Endothelial cell of umbilical vein (primary cell): Measurements from ENCODE around the gene NLRP4.

ENCODE experiments used
- EZH2 ChIP-seq: IDR thresholded peaks from 2 replicates; pipeline ENCODE4 v1.6.1; 2012; ENCODE audit warnings: borderline replicate concordance, low read depth, mild to moderate bottlenecking, moderate library complexity, low read length, inconsistent platforms; ENCODE audit not compliant: severe bottlenecking
- POLR2A ChIP-seq: IDR thresholded peaks from 2 replicates; pipeline ENCODE4 v1.6.1; 2012; ENCODE audit warnings: low read depth, mild to moderate bottlenecking, control low read depth, low read length
- POLR2AphosphoS5 ChIP-seq: IDR thresholded peaks from 2 replicates; pipeline ENCODE4 v1.6.1; 2012; ENCODE audit warnings: low read depth, mild to moderate bottlenecking, control low read depth, low read length, moderate library complexity; ENCODE audit not compliant: insufficient read depth
- TF ChIP-seq, protein P1 (sequence below), 2 donors: IDR thresholded peaks; 1 replicate in 1 of 2; 2 replicates in 1 of 2; pipeline ENCODE4 v1.5.1; 2011; ENCODE audit warnings: low read length in 2 of 2, mild to moderate bottlenecking in 2 of 2, moderate library complexity in 2 of 2, control low read depth in 1 of 2, inconsistent platforms in 1 of 2, low read depth in 1 of 2; ENCODE audit not compliant: insufficient read depth in 1 of 2; ENCODE audit errors: extremely low read depth in 1 of 2
- TF ChIP-seq, protein P2 (sequence below): IDR thresholded peaks from 2 replicates; pipeline ENCODE4 v1.6.1; 2011; ENCODE audit not compliant: insufficient read depth, insufficient read length

DNA sequence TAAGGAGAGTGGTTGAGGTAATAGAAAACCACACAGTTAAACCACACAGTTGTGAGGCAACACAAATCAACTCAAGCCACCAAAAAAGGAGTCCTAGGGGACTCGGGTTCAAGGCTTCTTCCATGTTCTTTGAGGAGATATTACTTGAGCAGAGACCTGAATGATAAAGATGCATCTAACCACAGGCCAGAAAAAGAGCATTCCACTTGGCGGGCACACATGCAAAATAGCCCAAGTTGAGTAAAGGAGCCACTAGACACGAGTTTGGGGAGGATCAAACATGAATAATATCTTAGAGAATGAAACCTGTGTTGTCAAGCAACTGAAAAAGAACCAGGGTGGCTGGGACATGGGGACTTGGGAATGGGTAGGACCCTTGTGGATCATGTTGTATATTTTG lies 30.2 kb downstream of the NLRP4 start:
- TF ChIP-seq, protein P1, sequence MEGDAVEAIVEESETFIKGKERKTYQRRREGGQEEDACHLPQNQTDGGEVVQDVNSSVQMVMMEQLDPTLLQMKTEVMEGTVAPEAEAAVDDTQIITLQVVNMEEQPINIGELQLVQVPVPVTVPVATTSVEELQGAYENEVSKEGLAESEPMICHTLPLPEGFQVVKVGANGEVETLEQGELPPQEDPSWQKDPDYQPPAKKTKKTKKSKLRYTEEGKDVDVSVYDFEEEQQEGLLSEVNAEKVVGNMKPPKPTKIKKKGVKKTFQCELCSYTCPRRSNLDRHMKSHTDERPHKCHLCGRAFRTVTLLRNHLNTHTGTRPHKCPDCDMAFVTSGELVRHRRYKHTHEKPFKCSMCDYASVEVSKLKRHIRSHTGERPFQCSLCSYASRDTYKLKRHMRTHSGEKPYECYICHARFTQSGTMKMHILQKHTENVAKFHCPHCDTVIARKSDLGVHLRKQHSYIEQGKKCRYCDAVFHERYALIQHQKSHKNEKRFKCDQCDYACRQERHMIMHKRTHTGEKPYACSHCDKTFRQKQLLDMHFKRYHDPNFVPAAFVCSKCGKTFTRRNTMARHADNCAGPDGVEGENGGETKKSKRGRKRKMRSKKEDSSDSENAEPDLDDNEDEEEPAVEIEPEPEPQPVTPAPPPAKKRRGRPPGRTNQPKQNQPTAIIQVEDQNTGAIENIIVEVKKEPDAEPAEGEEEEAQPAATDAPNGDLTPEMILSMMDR (IDR thresholded peaks at IDR 0.05; ENCODE audit: extremely low read depth in 1 of 2, insufficient read depth in 1 of 2, low read depth in 1 of 2, low read length in 2 of 2), result no peak
- no peak for TF ChIP-seq POLR2A
- TF ChIP-seq, protein P2, sequence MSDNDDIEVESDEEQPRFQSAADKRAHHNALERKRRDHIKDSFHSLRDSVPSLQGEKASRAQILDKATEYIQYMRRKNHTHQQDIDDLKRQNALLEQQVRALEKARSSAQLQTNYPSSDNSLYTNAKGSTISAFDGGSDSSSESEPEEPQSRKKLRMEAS, result no peak
- TF ChIP-seq EZH2, result no peak
- no peak for TF ChIP-seq POLR2AphosphoS5
